Activated CD4-positive, alpha-beta T cell treated with anti-CD3 and anti-CD28 coated beads, Interleukin-2, Interleukin-6, amounts not matched to agents 100 ng/mL and 50 ng/mL, durations not matched to agents 16 hours and 8 hours (primary cell): ENCODE results near the gene POU2F1.

Source experiments
- DNase-seq: peaks from one replicate; pipeline ENCODE4 v3.0.0-alpha.2; 2020

POU2F1 gene

GRCh38 chr1:167452483-167452882 is 231.8 kb downstream of the POU2F1 start:
- no peak for DNase-seq

- no peak for DNase-seq
These were observed 232.4 kb downstream of the POU2F1 start for GRCh38 chr1:167453123-167453522.

GRCh38 chr1:167454304-167454893 is 233.7 kb downstream of the POU2F1 start:
- DNase-seq, result no peak

- DNase-seq, result peak; percentile 82
These were observed 234.5 kb downstream of the POU2F1 start for GRCh38 chr1:167454894-167455785.

- DNase-seq, result peak; percentile 72
These were observed 235.2 kb downstream of the POU2F1 start for GRCh38 chr1:167455786-167456446.

GRCh38 chr1:167456524-167456923 is 235.8 kb downstream of the POU2F1 start:
- no peak for DNase-seq

- no peak for DNase-seq
These were observed 236.2 kb downstream of the POU2F1 start for GRCh38 chr1:167456926-167457325.

GRCh38 chr1:167457936-167458584 is 237.4 kb downstream of the POU2F1 start:
- no peak for DNase-seq

- DNase-seq, result no peak
These were observed 240.2 kb downstream of the POU2F1 start for GRCh38 chr1:167460836-167461235.

- no peak for DNase-seq
These were observed 241.7 kb downstream of the POU2F1 start for GRCh38 chr1:167462341-167462740.

- no peak for DNase-seq
These were observed 242.4 kb downstream of the POU2F1 start for GRCh38 chr1:167463080-167463479.

GRCh38 chr1:167463875-167464575 is 243.3 kb downstream of the POU2F1 start:
- no peak for DNase-seq

- DNase-seq, result no peak
These were observed 244.3 kb downstream of the POU2F1 start for GRCh38 chr1:167465018-167465417.

GRCh38 chr1:167465743-167466142 is 245.1 kb downstream of the POU2F1 start:
- no peak for DNase-seq

- no peak for DNase-seq
These were observed 246.5 kb downstream of the POU2F1 start for GRCh38 chr1:167467126-167467710.

- DNase-seq, result no peak
These were observed 247.1 kb downstream of the POU2F1 start for GRCh38 chr1:167467752-167468151.

- no peak for DNase-seq
These were observed 248.7 kb downstream of the POU2F1 start for GRCh38 chr1:167469280-167469965.

- DNase-seq, result no peak
These were observed 250.9 kb downstream of the POU2F1 start for GRCh38 chr1:167471568-167471967.

GRCh38 chr1:167472752-167473521 is 252.3 kb downstream of the POU2F1 start:
- no peak for DNase-seq

- DNase-seq, result no peak
These were observed 253.1 kb downstream of the POU2F1 start for GRCh38 chr1:167473761-167474160.

GRCh38 chr1:167474191-167474641 is 253.5 kb downstream of the POU2F1 start:
- peak; percentile 47 for DNase-seq
